ENCODE measurements around the gene ZWILCH. TPM values are rescaled to one million over a fixed set of nuclear protein-coding genes. Genes with fewer than 3 reads are reported as not detected.

The ZWILCH gene
- total RNA-seq, 1 donor from 2014 or later, result 89.5 TPM

GRCh38 chr15:66476535-66476934, 28.6 kb upstream of the ZWILCH start:
- Histone ChIP-seq H3K4me3 (no peak overlapping the region), H2AFZ (replicated peaks) (no peak overlapping the region), H3K27ac (no peak overlapping the region), H3K27me3 (no peaks in the 10 kb centered on the region), H3F3A (ENCODE audit: low read depth) (peaks cover 13% of the 10 kb centered on the region), H3K9me3 (ENCODE audit: low read depth) (no peaks in the 10 kb centered on the region), H3K79me2 (ENCODE audit: low read depth) (peaks cover 10% of the 10 kb centered on the region), H3K36me3 (no peaks in the 10 kb centered on the region), H4K20me1 (ENCODE audit: low read depth) (peaks cover 33% of the 10 kb centered on the region), H3K9ac (peak overlapping the region; percentile 32), H3K4me2 (no peak overlapping the region), H3K4me1 (peaks cover 35% of the 10 kb centered on the region)
- peaks cover 6% of the 10 kb centered on the region for H3K36me3 Mint-ChIP-seq
- H3K27ac Mint-ChIP-seq, result peak overlapping the region; percentile 12
- H3K27me3 Mint-ChIP-seq (ENCODE audit: insufficient read depth, low read depth), result peaks cover 5% of the 10 kb centered on the region
- DNase-seq (ENCODE audit: low spot score), result no peak
- H3K9me3 Mint-ChIP-seq, result no peaks in the 10 kb centered on the region
- TF ChIP-seq EZH2 (IDR thresholded peaks at IDR 0.05) (no peak), CTCF (IDR thresholded peaks at IDR 0.05) (no peak), EZH2phosphoT487 (IDR thresholded peaks at IDR 0.05) (no peak)
- H3K4me3 Mint-ChIP-seq, result no peak overlapping the region
- H3K4me1 Mint-ChIP-seq, result peaks cover 24% of the 10 kb centered on the region

- Mint-ChIP-seq H3K4me1 (peaks cover 24% of the 10 kb centered on the region), H3K27me3 (ENCODE audit: insufficient read depth, low read depth) (peaks cover 5% of the 10 kb centered on the region), H3K27ac (peak overlapping the region; percentile 25), H3K4me3 (no peak overlapping the region), H3K9me3 (no peaks in the 10 kb centered on the region), H3K36me3 (peaks cover 10% of the 10 kb centered on the region)
- TF ChIP-seq CTCF (IDR thresholded peaks at IDR 0.05) (no peak), EZH2phosphoT487 (IDR thresholded peaks at IDR 0.05) (no peak), EZH2 (IDR thresholded peaks at IDR 0.05) (no peak)
- Histone ChIP-seq H3K9me3 (ENCODE audit: low read depth) (no peaks in the 10 kb centered on the region), H3K27ac (no peak overlapping the region), H3K9ac (no peak overlapping the region), H3K27me3 (no peaks in the 10 kb centered on the region), H3K4me1 (peaks cover 35% of the 10 kb centered on the region), H3K4me2 (no peak overlapping the region), H3K36me3 (no peaks in the 10 kb centered on the region), H4K20me1 (ENCODE audit: low read depth) (peaks cover 33% of the 10 kb centered on the region), H2AFZ (replicated peaks) (no peak overlapping the region), H3K79me2 (ENCODE audit: low read depth) (peaks cover 10% of the 10 kb centered on the region), H3F3A (ENCODE audit: low read depth) (peaks cover 13% of the 10 kb centered on the region), H3K4me3 (no peak overlapping the region)
- DNase-seq (ENCODE audit: low spot score), result no peak
Measured at GRCh38 chr15:66477011-66477410, 28.1 kb upstream of the ZWILCH start.

GRCh38 chr15:66480267-66480666, 24.9 kb upstream of the ZWILCH start:
- Histone ChIP-seq H3K27me3 (no peaks in the 10 kb centered on the region), H3F3A (ENCODE audit: low read depth) (no peaks in the 10 kb centered on the region), H3K4me2 (no peak overlapping the region), H4K20me1 (ENCODE audit: low read depth) (peaks cover 17% of the 10 kb centered on the region), H3K4me3 (no peak overlapping the region), H3K9me3 (ENCODE audit: low read depth) (no peaks in the 10 kb centered on the region), H3K9ac (no peak overlapping the region), H3K4me1 (peaks cover 11% of the 10 kb centered on the region), H3K27ac (no peak overlapping the region), H2AFZ (replicated peaks) (no peak overlapping the region), H3K79me2 (ENCODE audit: low read depth) (peaks cover 6% of the 10 kb centered on the region), H3K36me3 (no peaks in the 10 kb centered on the region)
- TF ChIP-seq CTCF (IDR thresholded peaks at IDR 0.05) (no peak), EZH2phosphoT487 (IDR thresholded peaks at IDR 0.05) (no peak), EZH2 (IDR thresholded peaks at IDR 0.05) (no peak)
- H3K9me3 Mint-ChIP-seq, result no peaks in the 10 kb centered on the region
- peaks cover 2% of the 10 kb centered on the region for H3K4me1 Mint-ChIP-seq
- H3K36me3 Mint-ChIP-seq, result peaks cover 18% of the 10 kb centered on the region
- H3K4me3 Mint-ChIP-seq, result no peak overlapping the region
- peaks cover 5% of the 10 kb centered on the region for H3K27me3 Mint-ChIP-seq (ENCODE audit: insufficient read depth, low read depth)
- DNase-seq (ENCODE audit: low spot score), result no peak
- no peak overlapping the region for H3K27ac Mint-ChIP-seq
